Skeletal muscle cell (primary cell): Measurements from ENCODE around the gene RBM18.

ENCODE experiments used
- DNase-seq: peaks from one replicate; pipeline ENCODE4 v3.0.0-alpha.2; 2010; ENCODE audit warnings: low read depth
- H3K4me3 ChIP-seq: 2 replicates; pipeline ENCODE4 v1.5.1; 2011; ENCODE audit warnings: low read depth, mild to moderate bottlenecking, control low read depth, low read length, moderate library complexity

RBM18 gene

GRCh38 chr9:122264360-122265148 is at the start of gene RBM18, which contains the start of gene MRRF:
Gene RBM18 (minus strand): TSS chr9:122264840. CDS start chr9:122261492, 3,348 bp downstream.
Gene MRRF (plus strand): TSS chr9:122264882. CDS start chr9:122270892, 6,010 bp downstream.
- peak within 1 kb of the TSS; percentile 96 for H3K4me3 ChIP-seq
- peak; percentile 65 for DNase-seq

GRCh38 chr9:122314165-122314564 is 49.5 kb upstream of the RBM18 start:
- H3K4me3 ChIP-seq, result no peak overlapping the region
- DNase-seq, result no peak

GRCh38 chr9:122309861-122310260 is 45.2 kb upstream of the RBM18 start:
- no peak for DNase-seq
- H3K4me3 ChIP-seq, result no peak overlapping the region

GRCh38 chr9:122307925-122308324 is 43.3 kb upstream of the RBM18 start:
- DNase-seq, result no peak
- H3K4me3 ChIP-seq, result no peak overlapping the region

GRCh38 chr9:122307061-122307460 is 42.4 kb upstream of the RBM18 start:
- H3K4me3 ChIP-seq, result no peak overlapping the region
- DNase-seq, result no peak

- DNase-seq, result no peak
- H3K4me3 ChIP-seq, result no peak overlapping the region
Observed at GRCh38 chr9:122302237-122303093, 37.8 kb upstream of the RBM18 start.

- H3K4me3 ChIP-seq, result no peak overlapping the region
- DNase-seq, result no peak
Observed at GRCh38 chr9:122297512-122297911, 32.9 kb upstream of the RBM18 start.

- no peak overlapping the region for H3K4me3 ChIP-seq
- DNase-seq, result no peak
Observed at GRCh38 chr9:122294531-122294930, 29.9 kb upstream of the RBM18 start.

- H3K4me3 ChIP-seq, result no peak overlapping the region
- DNase-seq, result no peak
Observed at GRCh38 chr9:122291458-122291857, 26.8 kb upstream of the RBM18 start.

- DNase-seq, result no peak
Observed at GRCh38 chr9:122287214-122287720, 22.6 kb upstream of the RBM18 start.

GRCh38 chr9:122286764-122287163 is 22.1 kb upstream of the RBM18 start:
- no peak overlapping the region for H3K4me3 ChIP-seq
- no peak for DNase-seq

More at GRCh38 chr9:122287214-122287720, 22.6 kb upstream of the RBM18 start:
- no peak overlapping the region for H3K4me3 ChIP-seq

- DNase-seq, result no peak
- H3K4me3 ChIP-seq, result no peak overlapping the region
Observed at GRCh38 chr9:122281368-122281767, 16.7 kb upstream of the RBM18 start.

GRCh38 chr9:122277285-122277897 is 12.8 kb upstream of the RBM18 start:
- DNase-seq, result no peak
- no peak overlapping the region for H3K4me3 ChIP-seq

- DNase-seq, result no peak
- H3K4me3 ChIP-seq, result no peak overlapping the region
Observed at GRCh38 chr9:122276096-122276495, 11.5 kb upstream of the RBM18 start.

- DNase-seq, result no peak
- H3K4me3 ChIP-seq, result no peak overlapping the region
Observed at GRCh38 chr9:122274055-122274454, 9.4 kb upstream of the RBM18 start.

GRCh38 chr9:122268041-122268814 is 3.6 kb upstream of the RBM18 start:
- H3K4me3 ChIP-seq, result no peak overlapping the region
- DNase-seq, result no peak

- peak overlapping the region; percentile 96 for H3K4me3 ChIP-seq
- DNase-seq, result no peak
Observed at GRCh38 chr9:122265149-122265915, 692 bp upstream of the RBM18 start.

GRCh38 chr9:122263699-122264349 is 816 bp downstream of the RBM18 start:
- no peak for DNase-seq
- peak overlapping the region; percentile 96 for H3K4me3 ChIP-seq
